B cell (primary cell): Measurements from ENCODE around the gene ZSWIM3. TPM values are rescaled to one million over a fixed set of nuclear protein-coding genes. Genes with fewer than 3 reads are reported as not detected.
A peak's percentile ranks its signal among the peaks of the same experiment; 100 is the strongest.

ENCODE experiments used
- ATAC-seq: fragments of 200-7000 bp; cut with Tn5 transposase; one replicate; pipeline ENCODE4 v1.10.0; 2021; ENCODE audit warnings: low read depth, mild to moderate bottlenecking, moderate number of reproducible peaks, moderate library complexity
- CTCF ChIA-PET: fragments of 350-600 bp; sonication (Branson Sonifier 250); formaldehyde crosslinking; loops from one replicate; lab custom pipeline; 2021; ENCODE audit warnings: antibody characterized with exemption, inconsistent platforms; lab: Charles Lee
- POLR2A ChIA-PET: fragments of 350-600 bp; sonication (Branson Sonifier 250); formaldehyde crosslinking; loops from one replicate; lab custom pipeline; 2021; ENCODE audit warnings: antibody characterized with exemption; lab: Charles Lee
- DNase-seq: peaks from one replicate; pipeline ENCODE4 v3.0.0; 2013
- H2AFZ ChIP-seq: 2 replicates; pipeline ENCODE4 v1.6.1; 2012; ENCODE audit warnings: mild to moderate bottlenecking, low read depth, low read length; ENCODE audit not compliant: insufficient read depth, poor library complexity, severe bottlenecking
- H3K27ac ChIP-seq, 2 donors: 1 replicate in 1 of 2; 2 replicates in 1 of 2; pipeline ENCODE4 v1.5.1; 2012 to 2013; ENCODE audit warnings: low read length in 2 of 2, mild to moderate bottlenecking in 2 of 2, moderate library complexity in 1 of 2
- H3K27me3 ChIP-seq, 4 experiments: fragments of 200-600 bp in 1 of 4; sonication (generic) in 1 of 4; replicated peaks in 1 of 4; 1 replicate in 2 of 4; 2 replicates in 2 of 4; pipeline versions ENCODE4 v1.6.1 to v1.7.0; 2013 to 2016; ENCODE audit warnings: low read length in 3 of 4, mild to moderate bottlenecking in 2 of 4, mixed read lengths in 1 of 4, moderate library complexity in 1 of 4; ENCODE audit not compliant: insufficient read depth in 4 of 4, control insufficient read depth in 3 of 4; ENCODE audit errors: control extremely low read depth in 1 of 4
- H3K36me3 ChIP-seq, 2 experiments: replicated peaks in 1 of 2; 1 replicate in 1 of 2; 2 replicates in 1 of 2; pipeline versions ENCODE4 v1.6.1 to v1.7.1; 2013; ENCODE audit warnings: low read length in 1 of 2; ENCODE audit not compliant: insufficient read depth in 2 of 2, control insufficient read depth in 1 of 2; ENCODE audit errors: control extremely low read depth in 1 of 2, extremely low read depth in 1 of 2
- H3K4me1 ChIP-seq, 2 donors: fragments of 200-600 bp in 1 of 2; sonication (generic) in 1 of 2; 1 replicate in 1 of 2; 2 replicates in 1 of 2; pipeline versions ENCODE4 v1.5.1 to v1.6.1; 2013 to 2017; ENCODE audit warnings: low read length in 2 of 2; ENCODE audit not compliant: control insufficient read depth in 2 of 2, insufficient read depth in 2 of 2
- H3K4me2 ChIP-seq: replicated peaks from 2 replicates; pipeline ENCODE3; 2012; ENCODE audit warnings: mild to moderate bottlenecking, low read depth, low read length; ENCODE audit not compliant: poor library complexity, severe bottlenecking
- H3K4me3 ChIP-seq, 5 experiments: fragments of 200-600 bp in 1 of 5; sonication (generic) in 1 of 5; 1 replicate in 3 of 5; 2 replicates in 2 of 5; pipeline versions ENCODE4 v1.5.1 to v1.7.0; 2011 to 2016; ENCODE audit warnings: low read length in 4 of 5, mild to moderate bottlenecking in 4 of 5, low read depth in 2 of 5, control low read depth in 1 of 5, moderate library complexity in 1 of 5; ENCODE audit not compliant: insufficient read depth in 1 of 5; ENCODE audit errors: control extremely low read depth in 1 of 5, extremely low read depth in 1 of 5
- H3K79me2 ChIP-seq: fragments of 200-600 bp; sonication (generic); one replicate; pipeline ENCODE4 v1.6.0; 2016; ENCODE audit warnings: low read length; ENCODE audit not compliant: control insufficient read depth, insufficient read depth
- H3K9ac ChIP-seq: fragments of 200-600 bp; sonication (generic); 2 replicates; pipeline ENCODE4 v1.6.1; 2017; ENCODE audit warnings: mild to moderate bottlenecking, low read length, moderate library complexity
- H3K9me3 ChIP-seq, 3 donors: one replicate each; pipeline versions ENCODE4 v1.6.1 to v1.7.1; 2013; ENCODE audit warnings: low read length in 2 of 3; ENCODE audit not compliant: control insufficient read depth in 2 of 3, insufficient read depth in 1 of 3; ENCODE audit errors: control extremely low read depth in 1 of 3
- H4K20me1 ChIP-seq: 2 replicates; pipeline ENCODE4 v1.6.0; 2012; ENCODE audit warnings: mild to moderate bottlenecking, low read length; ENCODE audit not compliant: insufficient read depth, control insufficient read depth, poor library complexity, severe bottlenecking
- H3K27ac Mint-ChIP-seq: one replicate; pipeline ENCODE4 v1.8.0; 2021; ENCODE audit warnings: mixed read lengths
- H3K27me3 Mint-ChIP-seq: one replicate; pipeline ENCODE4 v1.8.0; 2021; ENCODE audit warnings: mixed read lengths
- H3K4me1 Mint-ChIP-seq: one replicate; pipeline ENCODE4 v1.8.0; 2021; ENCODE audit warnings: mixed read lengths
- H3K4me3 Mint-ChIP-seq: one replicate; pipeline ENCODE4 v1.8.0; 2021; ENCODE audit warnings: mixed read lengths
- H3K9me3 Mint-ChIP-seq: one replicate; pipeline ENCODE4 v1.8.0; 2022; ENCODE audit warnings: mixed read lengths; ENCODE audit not compliant: insufficient read depth
- EZH2 ChIP-seq: IDR thresholded peaks from 2 replicates; pipeline ENCODE4 v1.6.1; 2012; ENCODE audit warnings: borderline replicate concordance, low read depth, mild to moderate bottlenecking, moderate library complexity, low read length; ENCODE audit not compliant: insufficient read depth, poor library complexity, severe bottlenecking
- WGBS: methylation state at CpG from one replicate; pipeline ENCODE4 v1.1.5; 2013; ENCODE audit warnings: missing lambda C conversion rate; ENCODE audit not compliant: insufficient coverage; 5-methylcytosine and 5-hydroxymethylcytosine counted together
- intact Hi-C: fragments of 100-400 bp; cut with micrococcal nuclease; formaldehyde crosslinking; loops from one replicate; pipeline ENCODE4 v1.10.0; 2022
- polyA plus RNA-seq: library from polyadenylated mRNA; depleted of rRNA; stranded (reverse); fragments of >200 nt; gene quantifications from 2 replicates; pipeline ENCODE4 v1.2.3, GENCODE V29; 2012
- total RNA-seq, 2 donors: library from RNA; stranded (reverse); fragments of 120-200 nt in 1 of 2; gene quantifications; 1 replicate in 1 of 2; 2 replicates in 1 of 2; pipeline versions ENCODE4 v1.2.3 to v1.2.4, GENCODE V29; 2013 to 2022
- TF ChIP-seq, protein P1 (sequence below): fragments of 200-600 bp; IDR thresholded peaks from one replicate; pipeline ENCODE4 v1.8.0; 2022; ENCODE audit warnings: antibody characterized with exemption, mild to moderate bottlenecking

Gene ZSWIM3
- total and polyA plus RNA-seq, 2 donors (not counting 1 experiment from before 2014, with no cell fraction given), result 4.0 to 7.1 TPM

DNA sequence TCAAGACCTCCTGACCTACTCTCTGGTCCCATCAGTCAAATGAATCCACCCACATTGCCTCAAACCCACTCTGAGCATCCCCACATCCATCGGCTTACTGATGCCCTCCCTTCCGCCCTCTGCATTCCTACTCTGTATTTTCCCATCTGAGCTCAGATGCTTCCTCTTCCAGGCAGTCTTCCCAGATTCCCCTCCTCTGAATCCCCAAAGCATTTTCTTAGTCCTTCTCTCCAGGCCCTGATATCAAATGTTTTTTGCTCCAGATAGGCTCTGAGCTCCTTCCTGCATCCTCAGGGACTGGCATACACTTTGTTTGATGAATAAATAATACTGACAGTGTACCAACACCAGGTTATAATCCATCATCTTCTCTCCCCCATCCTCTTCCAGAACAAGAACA lies 50.7 kb downstream of the ZSWIM3 start:
- peak overlapping the region; percentile 46 for H3K27ac Mint-ChIP-seq
- H3K36me3 ChIP-seq, result no peaks in the 10 kb centered on the region
- ATAC-seq, result no peak
- H4K20me1 ChIP-seq, result no peaks in the 10 kb centered on the region
- no peak overlapping the region for H3K9ac ChIP-seq
- DNase-seq, result no peak
- 96% methylated on average over 2 of the region's 2 CpGs for WGBS
- no peak overlapping the region for H3K27ac ChIP-seq
- H3K9me3 ChIP-seq, result peaks cover 0 to 11% (median 0%) of the 10 kb centered on the region in 3 donors
- ChIA-PET POLR2A (no interaction called here), CTCF (no interaction called here)
- no peak for TF ChIP-seq EZH2
- TF ChIP-seq, protein P1, sequence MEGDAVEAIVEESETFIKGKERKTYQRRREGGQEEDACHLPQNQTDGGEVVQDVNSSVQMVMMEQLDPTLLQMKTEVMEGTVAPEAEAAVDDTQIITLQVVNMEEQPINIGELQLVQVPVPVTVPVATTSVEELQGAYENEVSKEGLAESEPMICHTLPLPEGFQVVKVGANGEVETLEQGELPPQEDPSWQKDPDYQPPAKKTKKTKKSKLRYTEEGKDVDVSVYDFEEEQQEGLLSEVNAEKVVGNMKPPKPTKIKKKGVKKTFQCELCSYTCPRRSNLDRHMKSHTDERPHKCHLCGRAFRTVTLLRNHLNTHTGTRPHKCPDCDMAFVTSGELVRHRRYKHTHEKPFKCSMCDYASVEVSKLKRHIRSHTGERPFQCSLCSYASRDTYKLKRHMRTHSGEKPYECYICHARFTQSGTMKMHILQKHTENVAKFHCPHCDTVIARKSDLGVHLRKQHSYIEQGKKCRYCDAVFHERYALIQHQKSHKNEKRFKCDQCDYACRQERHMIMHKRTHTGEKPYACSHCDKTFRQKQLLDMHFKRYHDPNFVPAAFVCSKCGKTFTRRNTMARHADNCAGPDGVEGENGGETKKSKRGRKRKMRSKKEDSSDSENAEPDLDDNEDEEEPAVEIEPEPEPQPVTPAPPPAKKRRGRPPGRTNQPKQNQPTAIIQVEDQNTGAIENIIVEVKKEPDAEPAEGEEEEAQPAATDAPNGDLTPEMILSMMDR, result no peak
- H3K4me3 Mint-ChIP-seq, result no peak overlapping the region
- H3K27me3 Mint-ChIP-seq, result peaks cover 6% of the 10 kb centered on the region
- H3K4me3 ChIP-seq, result no peak overlapping the region
- intact Hi-C loops, result no loop called here
- no peaks in the 10 kb centered on the region for H3K79me2 ChIP-seq
- peaks cover 14 to 22% of the 10 kb centered on the region in 2 donors for H3K4me1 ChIP-seq
- no peak overlapping the region for H3K4me2 ChIP-seq
- peaks cover 23% of the 10 kb centered on the region for H3K4me1 Mint-ChIP-seq
- no peaks in the 10 kb centered on the region for H3K9me3 Mint-ChIP-seq
- H2AFZ ChIP-seq, result no peak overlapping the region
- H3K27me3 ChIP-seq, result peaks cover 0 to 15% (median 6%) of the 10 kb centered on the region in 4 experiments

GRCh38 chr20:45909336-45909808 lies 52.0 kb downstream of the ZSWIM3 start:
- Histone ChIP-seq H2AFZ (no peak overlapping the region), H3K36me3 (no peaks in the 10 kb centered on the region), H3K9me3 (peaks cover 0 to 11% (median 0%) of the 10 kb centered on the region in 3 donors), H3K27me3 (peaks cover 0 to 15% (median 7%) of the 10 kb centered on the region in 4 experiments), H3K4me3 (no peak overlapping the region), H3K4me2 (no peak overlapping the region), H3K79me2 (no peaks in the 10 kb centered on the region), H3K9ac (no peak overlapping the region), H3K4me1 (peaks cover 14 to 22% of the 10 kb centered on the region in 2 donors), H4K20me1 (no peaks in the 10 kb centered on the region), H3K27ac (no peak overlapping the region)
- TF ChIP-seq, protein P1, result no peak
- TF ChIP-seq EZH2, result no peak
- no peak for ATAC-seq
- 98% methylated on average over 10 of the region's 12 CpGs for WGBS
- Mint-ChIP-seq H3K27me3 (peaks cover 7% of the 10 kb centered on the region), H3K9me3 (no peaks in the 10 kb centered on the region), H3K4me3 (no peak overlapping the region), H3K27ac (peak overlapping the region; percentile 15), H3K4me1 (peaks cover 20% of the 10 kb centered on the region)
- POLR2A ChIA-PET, result interaction anchor here (0.6 to 3.8 kb wide), 7 partner anchors 10 to 48 kb away, joined by 3 to 21 read pairs (median 4); partner anchors contain the start of genes CTSA, NEURL2 and PCIF1
- DNase-seq, result no peak
- intact Hi-C loops, result no loop called here
- CTCF ChIA-PET, result interaction anchor here (1.3 to 1.7 kb wide), 2 partner anchors 20 to 53 kb away, joined by 3 to 8 read pairs; no protein-coding TSS in a partner anchor
